GM19035 (cell line): ENCODE data around the gene ATP6V1F.

Source experiments
- ATAC-seq: cut with Tn5 transposase; IDR thresholded peaks from one replicate; pipeline ENCODE4 v1.9.1; 2021; ENCODE audit not compliant: unreplicated experiment

The ATP6V1F gene

DNA sequence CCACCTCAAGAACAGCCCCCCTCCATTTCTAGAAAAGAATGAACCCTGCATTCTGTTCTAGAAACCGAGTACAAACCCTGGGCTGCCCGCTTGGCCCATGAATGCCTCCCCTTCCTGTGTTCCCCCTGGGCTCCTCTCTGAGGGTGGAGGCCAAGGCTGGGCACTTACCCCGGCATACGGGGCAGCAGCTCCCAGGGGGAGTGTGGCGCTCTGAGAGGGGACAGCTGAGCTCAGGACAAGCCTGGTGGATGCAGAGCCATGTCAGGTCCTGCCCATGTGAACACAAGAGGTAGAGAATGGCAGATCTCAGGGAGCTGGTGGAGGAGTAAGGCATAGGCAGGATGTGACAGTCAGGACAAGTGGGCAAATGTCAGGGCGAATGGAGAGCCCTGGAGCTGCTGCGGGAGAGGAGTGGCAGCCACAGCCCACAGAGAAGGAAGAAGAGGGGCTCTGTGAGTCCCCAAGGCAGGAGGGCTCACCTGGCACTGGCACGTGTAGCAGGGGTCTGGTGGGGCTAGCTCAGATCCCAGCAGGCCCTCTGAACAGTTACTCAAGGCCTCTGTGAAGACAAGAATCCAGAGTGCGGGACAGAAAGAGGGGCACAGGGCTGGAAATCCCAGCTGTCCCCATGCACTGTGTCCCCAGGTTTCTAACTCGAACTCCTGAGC, 18.9 kb downstream of the ATP6V1F start:
- ATAC-seq, result no peak

- ATAC-seq, result no peak
These were observed 19.5 kb downstream of the ATP6V1F start for GRCh38 chr7:128882134-128882533.

DNA sequence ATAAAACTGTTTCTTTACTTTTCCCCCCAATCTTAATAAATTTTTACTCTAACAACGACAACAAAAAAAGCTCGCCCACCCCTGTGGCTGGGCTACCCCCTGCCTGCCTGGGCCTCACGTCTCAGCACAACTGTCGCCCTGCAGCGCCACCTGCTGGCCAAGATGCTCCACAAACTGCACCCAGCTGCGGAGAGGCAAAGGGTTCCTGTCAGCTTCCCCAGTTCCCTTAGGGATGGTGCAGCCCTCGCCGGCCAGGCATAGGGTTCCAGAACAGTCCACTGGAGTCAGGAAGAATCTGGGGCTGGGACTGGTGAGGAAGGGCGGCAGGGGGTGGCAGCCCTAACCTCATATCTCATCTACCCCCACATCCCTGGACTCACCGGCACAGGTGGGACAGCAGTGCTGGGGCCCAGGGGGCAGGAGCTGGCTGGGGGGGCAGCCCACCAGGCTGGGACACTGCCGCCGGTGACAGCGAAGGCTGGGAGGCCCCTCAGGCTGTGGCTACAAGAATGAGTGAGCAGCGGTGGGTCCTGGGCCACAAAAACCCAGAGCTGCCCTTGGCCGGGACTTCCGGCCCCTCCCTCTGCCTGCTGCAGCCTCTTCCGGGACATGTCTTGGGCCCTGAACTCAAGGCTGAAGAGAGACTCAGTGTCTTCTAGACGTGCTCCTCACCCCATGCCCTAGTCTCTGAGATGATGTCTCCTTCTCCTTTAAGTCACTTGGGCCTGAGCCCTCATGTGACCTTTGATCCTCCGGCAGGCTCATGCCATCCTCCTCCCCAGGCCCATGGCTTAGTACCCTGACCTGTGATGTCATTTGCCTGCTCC, 21.2 kb downstream of the ATP6V1F start:
- peak; percentile 87 for ATAC-seq

DNA sequence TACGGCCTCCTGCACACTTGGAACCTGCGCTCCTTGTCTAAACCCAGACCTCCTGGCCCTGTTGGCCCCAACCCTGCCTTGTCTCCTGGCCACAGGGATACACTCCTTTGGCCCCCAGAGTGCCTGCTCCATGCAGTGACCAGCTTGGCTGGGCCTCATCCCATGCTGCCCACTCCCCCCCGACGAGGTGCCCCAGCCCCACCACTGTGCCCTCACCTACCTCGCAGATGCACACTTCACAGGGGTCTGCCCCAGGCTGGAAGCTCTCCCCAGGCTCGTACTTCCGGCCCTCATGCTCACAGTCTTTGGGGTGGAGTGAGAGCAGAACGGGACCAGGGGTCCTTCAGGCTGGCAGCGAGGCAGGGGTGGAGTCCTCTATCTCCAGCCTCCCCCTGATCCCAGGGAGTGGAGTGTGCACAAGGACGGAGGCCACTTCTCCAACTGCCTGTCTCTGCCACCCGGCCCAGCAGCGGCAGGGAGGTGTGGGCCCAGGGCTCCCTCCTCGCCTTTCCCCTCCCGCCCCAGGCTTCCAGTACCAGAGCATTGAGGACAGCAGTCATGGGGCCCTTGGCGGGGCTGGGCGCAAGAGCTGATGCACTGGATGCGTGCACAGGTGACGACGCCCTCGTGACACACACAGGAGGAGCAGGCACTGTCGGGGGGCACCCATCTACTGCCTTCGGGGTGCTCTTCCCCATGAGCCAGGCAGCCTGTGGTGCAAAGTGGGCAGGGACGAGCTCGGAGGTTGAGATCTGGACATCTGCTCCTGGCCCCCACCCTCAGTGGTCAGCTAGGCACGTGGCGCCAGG, 22.1 kb downstream of the ATP6V1F start:
- no peak for ATAC-seq

DNA sequence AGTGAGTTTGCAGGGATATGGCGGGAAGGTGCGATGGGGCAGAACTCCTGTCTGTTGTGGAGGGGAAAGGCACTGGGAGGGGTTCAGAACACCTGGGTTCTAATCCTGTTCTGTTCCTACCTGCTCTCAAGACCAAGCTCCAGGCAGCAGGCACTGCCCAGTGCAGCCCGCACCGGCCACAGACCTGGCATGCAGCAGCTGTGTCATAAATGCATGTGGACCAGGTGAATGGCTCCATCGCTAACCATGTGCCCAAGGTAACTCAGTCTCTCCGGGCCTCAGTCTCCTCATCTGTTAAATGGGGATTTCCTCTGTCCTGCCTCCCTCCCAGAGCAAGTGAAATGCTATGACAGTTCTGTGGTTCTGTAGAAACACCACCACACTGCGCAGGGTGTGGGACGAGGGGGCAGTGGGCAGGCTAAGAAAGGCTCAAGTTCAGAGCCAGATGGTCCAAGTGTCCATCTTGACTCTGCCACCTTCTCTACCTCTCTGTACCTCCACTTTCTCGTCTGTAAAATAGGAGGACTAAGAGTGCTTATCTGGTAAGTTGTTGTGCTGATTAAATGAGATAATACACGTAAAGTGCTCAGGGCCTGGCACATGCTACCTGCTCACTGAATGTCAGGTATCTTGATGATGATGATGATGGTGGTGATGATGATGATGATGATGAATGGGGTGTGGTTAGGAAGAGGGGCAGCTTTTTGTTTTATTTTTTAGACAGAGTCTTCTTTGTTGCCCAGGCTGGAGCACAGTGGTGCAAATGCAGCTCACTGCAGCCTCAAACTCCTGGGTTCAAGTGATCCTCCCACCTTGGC, 22.9 kb downstream of the ATP6V1F start:
- ATAC-seq, result no peak

DNA sequence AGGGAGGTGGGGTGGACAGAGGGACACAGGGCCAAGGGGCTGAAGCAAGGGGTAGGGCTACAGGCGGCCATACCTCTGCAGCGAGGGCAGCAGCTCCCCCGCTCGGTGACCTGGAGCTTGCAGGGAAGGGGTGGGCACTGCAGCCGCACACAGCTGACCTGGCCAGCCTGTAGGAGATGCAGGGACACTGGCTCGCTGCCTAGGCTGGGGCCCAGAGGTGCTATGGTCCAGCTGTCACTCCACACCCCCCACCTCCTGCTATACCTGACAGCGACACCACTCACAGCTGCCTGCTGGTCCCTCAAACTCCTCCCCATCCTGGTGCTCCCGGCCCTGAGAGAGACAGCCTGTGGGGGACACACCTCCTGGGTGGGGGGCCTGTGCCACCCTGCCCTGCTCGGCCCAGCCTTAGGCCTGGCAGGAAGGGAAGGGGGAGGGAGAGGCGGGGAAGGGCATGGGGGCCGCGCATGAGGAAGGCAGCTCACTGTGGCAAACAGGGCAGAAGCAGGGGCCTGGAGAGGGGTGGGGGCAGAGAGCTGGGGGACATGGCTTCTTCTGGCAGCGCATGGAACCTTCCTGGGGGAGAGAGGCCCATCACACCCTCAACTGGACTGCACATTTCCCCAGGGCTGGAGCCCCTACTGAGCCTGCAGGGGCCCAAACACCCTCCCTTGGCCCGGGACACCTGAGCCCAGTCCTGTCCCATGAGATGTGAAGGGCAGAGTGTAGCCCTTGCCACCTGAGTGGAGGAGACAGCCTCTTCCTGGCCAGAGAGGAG, 23.9 kb downstream of the ATP6V1F start:
- no peak for ATAC-seq

GRCh38 chr7:128887169-128888038, 24.7 kb downstream of the ATP6V1F start:
- ATAC-seq, result no peak

DNA sequence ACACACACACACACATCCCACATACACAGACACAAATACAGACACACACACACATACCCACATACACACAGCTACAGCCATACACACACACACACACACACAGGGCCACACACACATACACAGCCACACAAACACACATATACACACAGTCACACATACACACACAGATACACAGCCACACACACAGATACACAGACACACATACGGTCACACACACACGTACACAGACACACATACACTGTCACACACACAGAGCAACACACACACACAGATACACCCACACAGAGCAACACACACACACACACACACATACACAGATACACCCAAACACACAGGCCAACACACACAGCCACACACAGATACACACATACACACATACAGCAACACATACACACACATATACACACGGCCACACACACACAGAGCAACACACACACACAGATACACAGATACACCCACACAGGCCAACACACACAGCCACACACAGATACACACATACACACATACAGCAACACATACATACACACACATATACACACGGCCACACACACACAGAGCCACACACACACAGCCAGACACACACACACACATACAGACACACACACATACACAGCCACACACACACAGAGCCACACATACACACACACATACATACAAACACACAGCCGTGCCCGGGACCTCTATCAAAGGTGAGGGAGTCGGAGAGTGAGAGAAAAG, 25.5 kb downstream of the ATP6V1F start:
- ATAC-seq, result no peak

DNA sequence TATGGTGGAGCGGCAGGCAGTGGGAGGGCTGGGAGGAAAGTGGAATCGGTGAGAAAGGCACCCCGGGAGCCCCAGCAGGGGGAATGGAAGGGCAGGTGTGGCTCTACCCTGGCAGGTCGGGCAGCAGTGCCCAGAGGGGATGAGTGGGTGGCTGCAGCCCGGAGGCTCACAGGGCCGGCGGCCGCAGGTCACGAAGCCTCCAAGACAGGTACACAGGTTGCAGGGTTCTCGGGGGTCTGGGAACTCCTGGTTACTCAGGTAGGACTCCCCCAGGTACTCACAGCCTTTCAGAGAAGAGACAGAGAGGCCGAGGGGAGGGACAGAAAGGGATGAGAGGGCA, 26.1 kb downstream of the ATP6V1F start:
- no peak for ATAC-seq

GRCh38 chr7:128889121-128889520, 26.5 kb downstream of the ATP6V1F start:
- ATAC-seq, result no peak

DNA sequence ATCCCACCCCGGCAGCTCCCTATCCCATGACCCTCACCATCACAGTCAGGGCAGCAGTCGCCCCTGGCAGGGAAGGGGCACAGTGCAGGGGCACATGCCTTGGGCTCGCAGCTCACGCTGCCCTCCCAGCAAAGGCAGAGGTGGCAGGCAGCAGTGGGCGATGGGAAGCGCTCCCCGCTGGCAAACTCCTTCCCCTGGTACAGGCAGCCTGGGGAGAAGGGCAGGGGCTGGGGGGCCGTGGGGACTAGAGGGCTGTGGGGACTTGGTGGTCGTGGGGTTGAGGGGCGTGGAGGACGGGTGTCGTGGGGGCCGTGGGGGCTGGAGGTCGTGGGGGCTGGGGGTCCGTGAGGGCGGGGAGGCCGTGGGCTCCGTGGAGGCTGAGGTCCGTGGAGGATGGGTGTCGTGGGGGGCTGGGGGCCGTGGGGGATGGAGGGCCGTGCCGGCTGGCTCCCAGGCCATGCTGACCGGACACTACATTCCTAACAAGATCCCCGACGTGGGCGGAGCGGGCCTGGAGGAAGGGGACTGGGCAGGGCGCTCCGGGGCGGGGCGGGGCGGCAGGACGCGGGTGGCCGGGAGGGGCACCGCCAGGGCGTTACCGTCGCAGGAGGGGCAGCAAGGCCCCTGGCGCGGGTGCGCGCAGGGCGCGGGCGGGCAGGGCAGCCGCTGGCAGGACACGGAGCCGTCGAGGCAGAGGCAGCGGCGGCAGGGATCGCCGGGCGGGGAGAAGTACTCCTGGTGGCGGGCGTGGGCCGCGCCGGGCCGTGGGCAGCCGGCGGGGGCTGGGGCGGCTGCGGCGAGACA, 27.9 kb downstream of the ATP6V1F start:
- no peak for ATAC-seq

DNA sequence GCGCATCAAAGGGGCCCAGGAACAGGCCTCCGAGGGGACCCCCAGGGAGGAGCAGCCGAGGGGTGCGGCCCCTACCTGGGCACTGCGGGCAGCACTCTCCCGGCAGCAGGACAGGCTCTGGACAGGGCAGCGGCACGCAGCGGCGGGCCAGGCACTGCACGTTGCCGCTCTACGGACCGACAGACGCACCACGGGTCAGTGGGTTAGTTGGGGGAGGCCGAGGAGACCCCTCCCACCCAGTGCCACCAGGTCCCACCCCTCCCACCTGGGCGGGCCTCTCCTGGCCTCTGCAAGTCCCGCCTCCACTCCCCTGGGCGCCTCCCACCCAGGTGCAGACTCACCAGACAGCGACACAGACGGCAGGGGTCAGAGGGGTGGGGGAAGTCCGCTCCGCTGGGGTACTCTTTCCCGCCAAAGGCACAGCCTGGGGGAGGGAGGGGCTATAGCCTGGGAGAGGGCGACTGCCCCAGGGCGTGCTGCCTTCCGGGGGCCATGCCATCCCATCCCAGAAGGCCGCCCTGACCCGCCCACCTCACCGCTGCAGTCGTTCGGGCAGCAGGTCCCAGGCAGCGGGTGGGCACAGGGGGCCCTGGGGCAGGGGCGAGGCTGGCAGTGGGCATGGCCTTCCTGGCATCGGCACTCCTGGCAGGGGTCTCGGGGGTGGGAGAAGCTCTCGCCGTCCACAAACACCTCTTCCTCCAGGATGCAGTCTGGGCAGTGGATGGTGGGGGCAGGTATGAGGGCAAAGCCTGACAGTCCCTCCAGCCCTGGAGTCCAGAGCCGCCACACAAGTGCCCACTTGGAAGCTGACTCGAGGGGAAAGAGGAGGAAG, 28.7 kb downstream of the ATP6V1F start:
- no peak for ATAC-seq

GRCh38 chr7:128891942-128892269, 29.2 kb downstream of the ATP6V1F start:
- ATAC-seq, result no peak

DNA sequence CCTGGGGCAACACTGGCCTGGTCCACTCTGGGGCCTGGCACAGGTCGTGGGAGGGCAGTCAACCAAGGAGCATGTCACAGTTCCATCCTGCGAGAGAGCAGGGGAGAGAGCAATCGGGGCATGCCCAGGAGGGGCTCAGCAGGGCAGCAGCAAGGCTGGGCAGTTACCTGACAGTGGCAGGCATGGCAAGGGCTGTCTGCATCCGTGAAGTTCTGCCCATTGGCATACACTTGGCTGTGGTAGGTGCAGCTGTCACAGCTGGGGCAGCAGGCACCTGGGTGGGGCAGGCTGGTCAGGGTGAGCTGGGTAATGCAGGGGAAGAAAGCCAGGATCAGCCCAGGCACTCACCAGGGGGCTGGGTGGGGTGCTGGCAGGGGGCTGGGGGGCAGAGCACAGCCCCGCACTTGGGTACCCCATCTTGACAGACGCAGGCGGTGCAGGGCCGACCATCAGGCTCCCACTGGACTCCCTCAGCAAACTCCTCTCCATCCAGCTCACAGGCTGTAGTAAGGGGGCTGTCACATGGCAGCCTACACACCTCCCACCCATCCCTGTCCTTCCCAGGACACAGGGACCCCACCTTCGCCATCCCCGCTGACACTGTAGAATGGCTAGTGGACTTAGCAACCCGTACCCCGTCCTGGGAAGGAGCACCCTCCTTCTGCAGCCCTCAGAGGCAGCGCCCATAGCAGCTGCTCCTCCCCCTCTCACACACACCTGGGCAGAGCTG, 30.0 kb downstream of the ATP6V1F start:
- no peak for ATAC-seq

DNA sequence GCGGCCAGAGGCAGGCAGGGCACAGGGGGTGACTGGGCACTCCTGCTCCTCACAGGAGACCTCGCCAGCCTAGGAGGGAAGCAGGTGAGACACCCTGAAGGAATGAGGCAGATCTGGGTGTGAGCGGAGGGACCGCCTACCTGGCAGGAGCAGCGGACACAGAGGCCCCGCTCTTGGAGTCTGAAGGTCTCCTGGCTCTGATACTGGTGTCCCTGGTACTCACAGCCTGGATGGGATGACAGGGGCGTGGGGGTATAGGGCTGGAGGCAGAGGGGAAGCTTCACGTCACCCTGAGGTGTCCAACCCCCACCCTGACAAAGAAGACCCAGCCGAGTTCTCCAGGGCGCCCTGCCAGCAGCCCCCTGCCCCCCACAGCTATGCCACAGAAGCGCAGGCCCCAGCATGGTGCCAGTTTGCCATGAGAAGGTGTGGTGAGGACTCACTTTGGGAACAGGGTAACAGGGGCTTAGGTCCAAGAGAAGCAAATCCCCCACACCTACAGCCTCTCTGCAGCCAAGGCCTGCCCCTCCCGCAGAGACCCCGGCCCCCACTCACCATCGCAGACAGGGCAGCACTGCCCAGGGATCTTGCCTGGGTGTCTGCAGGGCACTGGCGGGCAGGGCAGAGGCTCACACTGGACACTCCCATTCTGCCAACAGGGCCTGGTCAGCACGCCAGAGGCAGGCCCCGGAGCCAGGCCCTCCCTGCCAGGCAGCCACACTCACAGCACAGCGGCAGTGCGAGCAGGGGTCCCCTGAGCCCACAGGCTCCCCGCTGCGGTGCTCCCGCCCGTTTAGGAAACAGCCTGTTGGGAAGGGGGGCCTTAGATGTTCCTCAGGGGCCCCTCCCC, 30.8 kb downstream of the ATP6V1F start:
- ATAC-seq, result no peak

GRCh38 chr7:128894101-128894440, 31.4 kb downstream of the ATP6V1F start:
- ATAC-seq, result no peak
